Activated CD8-positive, alpha-beta memory T cell treated with anti-CD3 and anti-CD28 coated beads for 48 hours (primary cell): ENCODE data around the gene KLHL40.

Experiments used
- DNase-seq, 3 experiments: peaks; one replicate each; pipeline ENCODE4 v3.0.0-alpha.2; 2020; ENCODE audit warnings: low read depth in 2 of 3, low spot score in 2 of 3

Gene KLHL40

GRCh38 chr3:42670051-42670576 lies 15.2 kb upstream of the KLHL40 start:
- DNase-seq = no peak

GRCh38 chr3:42670670-42671069 lies 14.7 kb upstream of the KLHL40 start:
- no peak for DNase-seq

DNA sequence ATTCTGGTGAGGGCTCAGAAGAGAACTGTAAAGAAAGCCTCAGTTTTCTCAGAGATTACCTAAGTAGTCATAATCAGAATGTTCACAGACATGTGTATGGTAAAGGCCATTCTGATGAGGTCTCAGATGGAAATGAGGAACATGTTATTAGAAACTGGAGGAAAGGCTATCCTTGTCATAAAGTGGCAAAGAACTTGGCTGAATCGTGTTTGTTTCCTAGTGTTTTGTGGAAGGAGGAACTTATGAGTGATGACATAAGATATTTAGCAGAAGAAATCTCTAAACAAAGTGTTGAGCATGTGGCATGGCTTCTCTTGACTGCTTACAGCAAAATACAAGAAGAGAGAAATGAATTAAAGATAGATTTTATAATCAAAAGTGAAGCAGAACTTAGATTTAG lies 12.8 kb upstream of the KLHL40 start:
- no peak for DNase-seq

- no peak for DNase-seq
Observed at GRCh38 chr3:42673082-42673481, 12.3 kb upstream of the KLHL40 start.

DNA sequence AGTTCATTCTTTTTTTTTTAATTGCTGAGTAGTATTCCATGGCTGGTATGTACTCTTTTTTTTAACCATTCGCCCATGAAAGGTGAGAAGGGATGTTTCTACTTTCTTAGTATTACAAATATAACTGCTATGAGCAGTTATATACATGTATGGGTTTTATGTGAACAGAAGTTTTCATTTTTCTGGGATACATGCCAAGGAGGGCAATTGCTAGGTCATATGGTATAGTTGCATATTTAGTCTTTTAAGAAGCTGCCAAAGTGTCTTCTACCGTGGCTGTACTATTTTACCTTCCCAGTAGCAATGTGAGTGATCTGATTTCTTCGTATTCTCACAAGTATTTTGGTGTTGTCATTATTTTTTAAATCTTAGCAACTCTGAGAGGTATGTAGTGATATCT lies 11.2 kb upstream of the KLHL40 start:
- no peak for DNase-seq

DNA sequence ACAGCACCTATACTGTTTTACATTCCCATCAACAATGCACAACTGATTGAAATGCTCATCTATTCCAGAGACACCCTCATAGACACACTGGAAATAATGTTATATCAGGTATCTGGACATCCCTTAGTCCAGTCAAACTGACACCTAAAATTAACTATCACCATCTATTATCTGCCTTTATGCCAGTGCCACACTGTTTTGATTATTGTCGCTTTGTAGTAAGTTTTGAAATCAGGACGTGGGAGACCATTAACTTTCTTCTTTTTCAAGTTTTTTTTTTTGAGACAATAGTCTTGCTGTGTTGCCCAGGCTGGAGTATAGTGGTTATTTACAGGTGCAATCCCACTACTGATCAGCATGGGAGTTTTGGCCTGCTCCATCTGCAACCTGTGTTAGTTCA lies 9.4 kb upstream of the KLHL40 start:
- no peak for DNase-seq

DNA sequence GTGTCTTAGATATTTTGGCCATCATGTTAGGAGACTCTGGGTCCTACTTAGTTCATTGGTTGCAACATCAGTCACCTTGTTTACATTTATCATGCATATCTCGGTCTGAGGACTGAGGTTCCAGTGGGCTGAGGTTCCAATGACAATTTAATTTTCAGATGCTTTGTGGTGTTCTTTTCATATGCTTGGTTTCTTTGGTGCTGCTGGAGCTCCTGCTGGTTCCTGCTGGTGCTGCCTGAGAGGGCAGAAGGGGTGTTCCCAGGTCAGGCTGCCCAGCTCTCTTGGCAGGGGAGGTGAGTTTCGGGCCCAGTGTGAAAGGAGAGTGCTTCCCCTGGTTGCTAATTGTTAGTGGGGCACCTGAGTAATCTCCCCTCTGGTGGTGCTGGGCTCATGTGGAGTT lies 6.9 kb upstream of the KLHL40 start:
- DNase-seq = no peak

DNA sequence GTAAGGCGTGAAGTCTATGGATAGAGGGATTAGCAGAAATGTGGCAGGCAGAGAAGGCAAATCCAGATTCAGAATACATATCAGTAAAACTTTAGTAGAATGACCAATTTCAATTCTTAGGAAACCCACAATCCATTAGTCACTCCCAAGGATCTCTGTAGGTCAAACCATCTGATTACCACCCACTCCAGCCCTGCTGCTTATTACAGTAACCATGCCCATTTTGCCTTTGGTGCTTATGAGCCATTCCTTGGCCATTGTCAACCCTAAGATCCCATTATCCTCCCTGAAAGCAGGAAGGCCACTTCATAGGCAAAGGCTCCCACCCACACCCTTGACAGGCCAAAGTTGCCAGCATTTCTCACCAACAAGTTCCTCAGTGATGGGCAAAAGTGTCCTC lies 5.1 kb upstream of the KLHL40 start:
- no peak for DNase-seq

DNA sequence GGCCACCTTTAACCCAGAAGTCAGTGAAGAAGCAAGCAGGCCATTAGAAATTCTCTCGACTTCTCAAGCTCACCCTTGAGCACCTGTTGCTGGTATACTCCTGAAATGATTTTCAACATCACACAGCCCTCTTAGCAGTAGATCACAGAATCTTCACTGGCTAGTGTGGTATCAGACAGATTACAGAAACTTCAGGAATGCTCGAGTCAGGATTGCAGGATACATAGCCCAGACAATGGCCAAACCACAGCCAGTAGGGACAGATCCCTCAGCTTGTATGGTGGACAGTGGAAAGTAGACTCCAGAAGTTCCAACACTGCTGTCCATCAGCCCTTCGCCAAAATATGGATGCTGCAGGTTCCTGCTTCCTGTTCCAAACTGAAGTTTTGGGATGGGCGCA lies 4.5 kb upstream of the KLHL40 start:
- no peak for DNase-seq

DNA sequence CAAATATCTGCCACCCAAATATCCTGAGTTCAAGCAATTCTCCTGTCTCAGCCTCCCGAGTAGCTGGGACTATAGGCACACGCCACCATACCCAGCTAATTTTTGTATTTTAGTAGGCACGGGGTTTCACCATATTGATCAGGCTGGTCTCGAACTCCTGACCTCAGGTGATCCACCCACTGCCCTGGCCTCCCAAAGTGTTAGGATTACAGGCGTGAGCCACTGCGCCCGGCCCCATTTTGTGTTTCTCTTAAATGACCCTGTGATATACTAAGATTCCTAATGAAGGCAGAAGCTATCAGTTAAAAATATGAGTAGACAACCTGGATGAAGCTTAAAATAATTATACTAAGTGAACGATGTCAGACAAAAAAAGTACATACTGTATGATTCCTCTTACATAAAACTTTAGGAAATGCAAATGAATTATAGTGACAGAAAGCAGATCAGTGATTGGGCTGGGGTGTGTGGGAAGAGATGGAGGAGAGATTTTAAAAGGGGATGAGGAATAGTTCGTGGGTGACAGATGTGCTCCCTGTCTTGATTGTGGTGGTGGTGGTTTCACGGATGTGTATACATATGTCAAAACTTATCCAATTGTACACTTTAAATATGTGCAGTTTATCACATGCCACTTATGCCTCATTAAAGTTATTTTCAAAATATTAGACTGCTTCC lies 3.8 kb upstream of the KLHL40 start:
- no peak for DNase-seq

GRCh38 chr3:42682301-42683070 lies 2.9 kb upstream of the KLHL40 start:
- no peak for DNase-seq

- DNase-seq = peak in 1 of 3 experiments; percentile 6
Observed at GRCh38 chr3:42683875-42684598, 1.3 kb upstream of the KLHL40 start.

DNA sequence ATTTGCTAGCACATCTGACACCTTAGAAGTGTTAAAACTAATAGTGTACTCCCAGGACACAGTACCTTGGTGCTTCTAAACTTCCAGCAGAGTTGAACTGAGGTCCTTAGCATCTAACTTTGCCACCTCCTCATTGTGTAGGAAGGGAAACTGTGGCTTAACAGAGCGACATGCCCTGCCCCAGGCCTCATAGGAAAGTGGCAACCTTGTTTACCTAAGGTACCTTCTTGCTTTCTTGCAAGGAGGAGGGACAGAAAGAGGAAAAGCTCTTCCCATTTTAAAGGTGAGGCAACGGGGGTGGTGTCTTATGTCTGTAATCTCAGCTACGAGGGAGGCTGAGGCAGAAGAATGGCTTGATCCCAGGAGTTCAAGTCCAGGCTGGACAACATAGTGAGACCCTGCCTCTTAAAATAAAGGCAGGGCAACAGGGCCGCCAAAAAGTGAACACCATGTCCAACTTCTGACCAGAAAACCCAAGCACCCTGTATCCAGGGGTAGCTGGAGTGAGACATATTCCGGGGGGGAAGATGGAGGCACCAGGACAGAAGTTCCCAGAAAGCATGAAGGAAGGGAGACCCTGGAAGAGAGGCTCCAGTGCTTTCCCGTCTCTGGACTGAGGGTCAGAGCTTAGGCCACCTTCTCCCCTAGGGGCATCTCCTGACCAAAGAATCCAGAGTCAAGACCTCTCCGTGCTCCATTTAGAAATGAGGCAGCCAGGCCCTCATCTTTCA lies 540 bp upstream of the KLHL40 start:
- no peak for DNase-seq

DNA sequence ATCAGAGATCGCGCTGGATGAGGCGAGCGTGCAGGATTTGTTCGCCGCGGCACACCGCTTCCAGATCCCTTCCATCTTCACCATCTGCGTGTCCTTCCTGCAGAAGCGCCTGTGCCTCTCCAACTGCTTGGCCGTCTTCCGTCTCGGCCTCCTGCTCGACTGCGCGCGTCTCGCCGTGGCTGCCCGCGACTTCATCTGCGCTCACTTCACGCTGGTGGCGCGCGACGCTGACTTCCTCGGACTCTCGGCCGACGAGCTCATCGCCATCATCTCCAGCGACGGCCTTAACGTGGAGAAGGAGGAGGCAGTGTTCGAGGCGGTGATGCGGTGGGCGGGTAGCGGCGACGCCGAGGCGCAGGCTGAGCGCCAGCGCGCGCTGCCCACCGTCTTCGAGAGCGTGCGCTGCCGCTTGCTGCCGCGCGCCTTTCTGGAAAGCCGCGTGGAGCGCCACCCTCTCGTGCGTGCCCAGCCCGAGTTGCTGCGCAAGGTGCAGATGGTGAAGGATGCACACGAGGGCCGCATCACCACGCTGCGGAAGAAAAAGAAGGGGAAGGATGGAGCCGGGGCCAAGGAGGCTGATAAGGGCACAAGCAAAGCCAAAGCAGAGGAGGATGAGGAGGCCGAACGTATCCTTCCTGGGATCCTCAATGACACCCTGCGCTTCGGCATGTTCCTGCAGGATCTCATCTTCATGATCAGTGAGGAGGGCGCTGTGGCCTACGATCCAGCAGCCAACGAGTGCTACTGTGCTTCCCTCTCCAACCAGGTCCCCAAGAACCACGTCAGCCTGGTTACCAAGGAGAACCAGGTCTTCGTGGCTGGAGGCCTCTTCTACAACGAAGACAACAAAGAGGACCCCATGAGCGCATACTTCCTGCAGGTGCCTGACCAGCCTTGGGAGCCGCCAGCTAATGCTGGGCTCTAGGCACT lies 819 bp downstream of the KLHL40 start:
- no peak for DNase-seq

- no peak for DNase-seq
Observed at GRCh38 chr3:42686832-42687650, 1.7 kb downstream of the KLHL40 start.

- DNase-seq = no peak
Observed at GRCh38 chr3:42688016-42688415, 2.7 kb downstream of the KLHL40 start.

DNA sequence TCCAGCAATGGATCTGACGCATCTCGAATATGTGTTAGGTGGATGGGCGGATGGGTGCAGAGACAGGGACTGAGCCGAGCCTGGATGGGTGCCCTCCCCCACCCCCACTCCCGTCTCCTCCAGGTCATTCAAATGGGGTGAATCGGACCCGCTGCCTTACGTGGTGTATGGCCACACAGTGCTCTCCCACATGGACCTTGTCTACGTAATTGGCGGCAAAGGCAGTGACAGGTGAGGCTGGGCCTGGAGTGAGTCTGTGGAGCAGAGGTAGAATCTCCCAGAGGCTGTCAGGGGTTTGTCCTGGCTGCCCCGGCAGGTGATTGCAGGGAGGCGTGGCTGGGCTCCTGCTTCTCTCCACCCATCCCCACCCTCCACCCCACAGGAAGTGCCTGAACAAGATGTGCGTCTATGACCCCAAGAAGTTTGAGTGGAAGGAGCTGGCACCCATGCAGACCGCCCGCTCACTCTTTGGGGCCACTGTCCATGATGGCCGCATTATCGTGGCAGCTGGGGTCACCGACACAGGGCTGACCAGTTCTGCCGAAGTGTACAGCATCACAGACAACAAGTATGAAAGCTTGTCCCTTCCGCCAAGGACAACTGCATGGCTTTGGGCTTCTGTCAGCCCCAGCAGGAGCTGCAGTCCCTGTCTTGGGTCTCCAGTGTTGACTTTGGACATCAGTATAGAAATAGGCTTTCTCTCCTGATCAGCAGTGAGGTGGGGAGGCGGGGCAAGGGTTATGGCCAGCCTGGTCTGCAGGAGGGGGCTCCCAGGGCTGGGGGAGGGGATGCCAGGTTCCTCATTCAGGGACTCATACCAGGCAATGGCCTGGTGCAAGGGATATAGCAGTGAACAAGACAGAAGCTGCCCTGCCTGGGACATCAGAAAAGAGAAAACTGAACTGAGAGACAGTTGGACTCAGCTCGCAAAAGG lies 3.4 kb downstream of the KLHL40 start:
- no peak for DNase-seq

- DNase-seq = no peak
Observed at GRCh38 chr3:42689421-42690014, 4.2 kb downstream of the KLHL40 start.
